HepG2 (cell line): ENCODE data around the gene KDM4B. TPM values are rescaled to one million over a fixed set of nuclear protein-coding genes. Genes with fewer than 3 reads are reported as not detected.

Experiments used
- ATAC-seq: fragments of 200-7000 bp; cut with Tn5 transposase; 3 replicates; pipeline ENCODE4 v1.9.1; 2020; ENCODE audit warnings: mild to moderate bottlenecking, moderate library complexity
- BruUV-seq: library from RNA; stranded (reverse); fragments of 400-500 nt; replicated peaks from 2 replicates; lab custom pipeline; 2021; lab: Mats Ljungman, UMichigan
- CTCF ChIA-PET: fragments of 300-600 bp; formaldehyde crosslinking; extraction: SDS; loops from one replicate; lab custom pipeline; 2021; ENCODE audit warnings: low total read pairs, inconsistent platforms, low intra/inter-chr PET ratio; lab: Yijun Ruan, JAX
- POLR2A ChIA-PET: fragments of 350-600 bp; sonication (Branson Sonifier 250); formaldehyde crosslinking; loops from one replicate; lab custom pipeline; 2020; ENCODE audit warnings: antibody characterized with exemption, inconsistent platforms; lab: Yijun Ruan, JAX
- DNase-seq: peaks from one replicate; pipeline ENCODE4 v3.0.0-alpha.2; 2015; ENCODE audit warnings: low spot score
- FAIRE-seq: peaks from 3 replicates; lab custom pipeline; 2011; peaks lifted over from hg19 to GRCh38; lab: Jason Lieb, UNC
- H2AFZ ChIP-seq: one replicate; pipeline ENCODE4 v1.6.1; 2011; ENCODE audit warnings: low read length, inconsistent platforms
- H3K27ac ChIP-seq: fragments of 300-600 bp; 3 replicates; pipeline ENCODE4 v1.8.0; 2011; ENCODE audit warnings: mixed run types, mild to moderate bottlenecking, mixed read lengths, low read length, inconsistent platforms; ENCODE audit not compliant: insufficient read depth; ENCODE audit errors: extremely low read length
- H3K27me3 ChIP-seq, 2 experiments: fragments of 200-600 bp in 1 of 2; 2 replicates in 1 of 2; 3 replicates in 1 of 2; pipeline versions ENCODE4 v1.6.0 to v1.8.0; 2011; ENCODE audit warnings: low read length in 2 of 2, mild to moderate bottlenecking in 2 of 2, moderate library complexity in 2 of 2, inconsistent platforms in 1 of 2; ENCODE audit not compliant: insufficient read depth in 2 of 2, control insufficient read depth in 1 of 2
- H3K36me3 ChIP-seq, 2 experiments: fragments of 200-600 bp in 1 of 2; replicated peaks in 1 of 2; 2 replicates in 1 of 2; 3 replicates in 1 of 2; pipeline versions ENCODE4 v1.5.1 to v1.8.0; 2011; ENCODE audit warnings: low read length in 2 of 2, inconsistent platforms in 1 of 2; ENCODE audit not compliant: insufficient read depth in 2 of 2, control insufficient read depth in 1 of 2
- H3K4me1 ChIP-seq: 2 replicates; pipeline ENCODE4 v1.5.1; 2012; ENCODE audit warnings: low read length, inconsistent platforms; ENCODE audit not compliant: insufficient read depth
- H3K4me2 ChIP-seq: 2 replicates; pipeline ENCODE4 v1.6.0; 2011; ENCODE audit warnings: low read depth, low read length, inconsistent platforms
- H3K4me3 ChIP-seq, 3 experiments: fragments of 200-600 bp in 1 of 3; sonication (generic), shearing (Covaris generic) in 1 of 3; replicated peaks in 1 of 3; 2 replicates each; pipeline ENCODE4 v1.5.1; 2011 to 2016; ENCODE audit warnings: low read length in 3 of 3, inconsistent platforms in 2 of 3, low read depth in 2 of 3, mild to moderate bottlenecking in 2 of 3, control low read depth in 1 of 3, mixed read lengths in 1 of 3; ENCODE audit not compliant: insufficient read depth in 1 of 3
- H3K79me2 ChIP-seq: one replicate; pipeline ENCODE4 v1.6.1; 2011; ENCODE audit warnings: low read length, inconsistent platforms; ENCODE audit not compliant: insufficient read depth
- H3K9ac ChIP-seq: 2 replicates; pipeline ENCODE4 v1.6.0; 2011; ENCODE audit warnings: mild to moderate bottlenecking, low read depth, low read length, inconsistent platforms; ENCODE audit not compliant: insufficient read depth
- H3K9me3 ChIP-seq: 2 replicates; pipeline ENCODE4 v1.5.1; 2012; ENCODE audit warnings: mild to moderate bottlenecking, low read length
- H4K20me1 ChIP-seq: 2 replicates; pipeline ENCODE4 v1.6.0; 2011; ENCODE audit warnings: inconsistent platforms, mild to moderate bottlenecking, low read length, moderate library complexity; ENCODE audit not compliant: insufficient read depth
- RFX3 ChIP-seq: IDR thresholded peaks from 2 replicates; pipeline ENCODE4 v1.6.1; 2016; ENCODE audit warnings: missing biosample characterization, missing genetic modification reagents
- TAF1 ChIP-seq: sonication (generic); formaldehyde crosslinking; IDR thresholded peaks from 2 replicates; pipeline ENCODE4 v1.4.0; 2020; ENCODE audit warnings: missing genetic modification reagents
- TAF15 ChIP-seq: fragments of 200-400 bp; formaldehyde crosslinking; IDR thresholded peaks from one replicate; pipeline ENCODE4 v1.6.1; 2018; ENCODE audit warnings: mild to moderate bottlenecking, low read depth, low read length; ENCODE audit not compliant: poor library complexity, severe bottlenecking
- ZFP36L2 ChIP-seq: sonication (generic); formaldehyde crosslinking; IDR thresholded peaks from 2 replicates; pipeline ENCODE4 v1.4.0; 2020; ENCODE audit warnings: missing genetic modification reagents
- ZNF572 ChIP-seq: sonication (generic); formaldehyde crosslinking; IDR thresholded peaks from 2 replicates; pipeline ENCODE4 v1.5.1; 2020; ENCODE audit warnings: mild to moderate bottlenecking, missing genetic modification reagents
- whole genome bisulfite sequencing: methylation state at CpG from one replicate; pipeline ENCODE4 v1.1.6; 2017; ENCODE audit warnings: low lambda C conversion rate; 5-methylcytosine and 5-hydroxymethylcytosine counted together
- in situ Hi-C: cut with HindIII; loops from 2 replicates; pipeline ENCODE4 v1.10.0; 2017; ENCODE audit warnings: low pct_unique_long_range_greater_than_20kb; ENCODE audit not compliant: extremely low pct_ligation_motif_present
- intact Hi-C: fragments of 100-400 bp; cut with micrococcal nuclease; formaldehyde crosslinking; loops from one replicate; pipeline ENCODE4 v1.10.0; 2022; ENCODE audit not compliant: unreplicated experiment
- polyA plus RNA-seq, 8 experiments: library from polyadenylated mRNA; depleted of rRNA in 3 of 8; stranded (reverse) in 7 of 8; unstranded in 1 of 8; fragments of >200 nt; fragmentation: Illumina TruSeq in 4 of 8; extraction: Trizol in 4 of 8; gene quantifications; 2 replicates each; pipeline versions ENCODE4 v1.2.1 to v1.2.3, GENCODE V29; 2011 to 2016; ENCODE audit warnings: low read depth in 4 of 8, missing spikeins in 1 of 8, mixed read lengths in 1 of 8; ENCODE audit not compliant: insufficient read depth in 1 of 8
- total RNA-seq, 5 experiments: library from RNA; depleted of rRNA; stranded (reverse); fragments of >200 nt; fragmentation: Illumina TruSeq; extraction: Trizol; gene quantifications; 2 replicates each; pipeline ENCODE4 v1.2.3, GENCODE V29; 2016; ENCODE audit warnings: low read depth in 1 of 5
- TF ChIP-seq, protein P1 (sequence below): sonication (generic); formaldehyde crosslinking; IDR thresholded peaks from 2 replicates; pipeline ENCODE4 v1.5.0; 2020; ENCODE audit warnings: mild to moderate bottlenecking, low read depth, missing genetic modification reagents, borderline replicate concordance

KDM4B gene
- total and polyA plus RNA-seq, 2 of the 13 experiments (the other 11 are each of a cell fraction or from before 2014, with no cell fraction given) = 4.9 to 14.6 TPM

DNA sequence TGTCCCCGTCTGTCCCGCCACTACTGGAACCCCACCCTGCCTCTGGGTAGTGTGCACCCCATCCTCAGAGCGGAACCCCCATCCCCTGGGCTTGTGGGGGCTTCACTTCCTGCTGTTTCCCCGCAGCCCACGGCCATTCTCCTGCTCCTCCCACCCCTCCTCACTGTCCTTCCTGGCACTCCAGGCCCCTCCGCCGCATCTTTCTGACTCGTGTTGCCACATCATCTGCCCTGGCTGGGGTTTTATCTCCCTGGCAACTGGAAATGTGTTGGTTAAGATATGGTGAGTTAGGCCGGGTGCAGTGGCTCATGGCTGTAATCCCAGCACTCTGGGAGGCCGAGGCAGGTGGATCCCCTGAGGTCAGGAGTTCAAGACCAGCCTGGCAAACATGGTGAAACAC lies 37.3 kb downstream of the KDM4B start:
- TF ChIP-seq RFX3 (CRISPR knock-in tag) = no peak
- WGBS = 90% methylated on average over 10 of the region's 10 CpGs
- Histone ChIP-seq H2AFZ (no peak overlapping the region), H3K9me3 (no peaks in the 10 kb centered on the region), H3K79me2 (peaks cover 59% of the 10 kb centered on the region), H3K36me3 (peaks cover 0 to 1% of the 10 kb centered on the region in 2 experiments; a peak in 2 of 5 replicates), H3K27me3 (no peaks in the 10 kb centered on the region), H3K4me2 (no peak overlapping the region), H3K4me3 (no peak overlapping the region), H3K4me1 (peaks cover 21% of the 10 kb centered on the region), H3K27ac (no peak overlapping the region), H3K9ac (no peak overlapping the region), H4K20me1 (peaks cover 55% of the 10 kb centered on the region)
- CTCF ChIA-PET = no interaction called here
- no peak for DNase-seq
- ATAC-seq = no peak
- BruUV-seq = no TSS peak
- in situ Hi-C loops = no loop called here
- intact Hi-C loops = no loop called here
- POLR2A ChIA-PET = no interaction called here
- FAIRE-seq = no peak

DNA sequence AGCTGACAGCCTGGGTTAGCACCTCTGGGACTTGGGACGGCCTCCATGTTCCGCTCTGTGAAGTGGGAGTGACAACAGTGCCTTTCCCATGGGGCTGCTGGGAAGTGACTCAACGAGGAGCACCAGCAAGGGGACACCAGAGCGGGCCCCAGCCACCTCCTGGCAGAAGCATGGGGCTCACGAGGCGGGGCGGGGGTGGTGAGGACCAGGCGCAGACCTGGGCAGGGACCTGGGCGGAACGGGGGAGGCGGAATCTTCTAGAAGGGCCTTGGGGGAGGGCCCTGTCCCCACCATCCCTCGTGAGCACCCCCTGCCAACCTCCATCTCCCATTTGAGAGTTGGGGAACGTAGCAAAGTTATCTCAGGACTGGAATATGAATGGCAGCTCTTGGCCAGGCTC lies 37.9 kb downstream of the KDM4B start:
- H3K4me3 ChIP-seq = no peak overlapping the region
- ATAC-seq = no peak
- no peak for DNase-seq
- BruUV-seq = no TSS peak
- H3K9me3 ChIP-seq = no peaks in the 10 kb centered on the region
- in situ Hi-C loops (no loop called here), intact Hi-C loops (no loop called here)
- peaks cover 55% of the 10 kb centered on the region for H4K20me1 ChIP-seq
- TF ChIP-seq TAF1 (CRISPR knock-in tag) (no peak), ZFP36L2 (CRISPR knock-in tag) (no peak), ZNF572 (CRISPR knock-in tag) (no peak), TAF15 (no peak)
- TF ChIP-seq, protein P1, sequence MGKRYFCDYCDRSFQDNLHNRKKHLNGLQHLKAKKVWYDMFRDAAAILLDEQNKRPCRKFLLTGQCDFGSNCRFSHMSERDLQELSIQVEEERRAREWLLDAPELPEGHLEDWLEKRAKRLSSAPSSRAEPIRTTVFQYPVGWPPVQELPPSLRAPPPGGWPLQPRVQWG = no peak
- peaks cover 0 to 1% of the 10 kb centered on the region in 2 experiments; a peak in 3 of 5 replicates for H3K36me3 ChIP-seq
- H2AFZ ChIP-seq = no peak overlapping the region
- H3K4me2 ChIP-seq = no peak overlapping the region
- H3K4me1 ChIP-seq = peaks cover 15% of the 10 kb centered on the region
- POLR2A ChIA-PET = no interaction called here
- CTCF ChIA-PET = no interaction called here
- FAIRE-seq = no peak
- WGBS = 94% methylated on average over 13 of the region's 13 CpGs
- peaks cover 65% of the 10 kb centered on the region for H3K79me2 ChIP-seq
- H3K27me3 ChIP-seq = no peaks in the 10 kb centered on the region
- H3K9ac ChIP-seq = no peak overlapping the region
- no peak overlapping the region for H3K27ac ChIP-seq
